Bronchial epithelial cell (primary cell): Measurements from ENCODE around the gene MROH2A. TPM values are rescaled to one million over a fixed set of nuclear protein-coding genes. Genes with fewer than 3 reads are reported as not detected.

ENCODE experiments used
- DNase-seq: peaks from one replicate; pipeline ENCODE4 v3.0.0-alpha.2; 2010; ENCODE audit warnings: low read depth
- FAIRE-seq: peaks from 2 replicates; lab custom pipeline; 2011; peaks lifted over from hg19 to GRCh38; lab: Jason Lieb, UNC
- H3K27me3 ChIP-seq: 2 replicates; pipeline ENCODE4 v1.5.1; 2011; ENCODE audit warnings: low read length; ENCODE audit not compliant: control insufficient read depth, insufficient read depth
- H3K36me3 ChIP-seq: 2 replicates; pipeline ENCODE4 v1.5.1; 2011; ENCODE audit warnings: low read length; ENCODE audit not compliant: control insufficient read depth, insufficient read depth
- H3K4me3 ChIP-seq: 2 replicates; pipeline ENCODE4 v1.5.1; 2011; ENCODE audit warnings: mild to moderate bottlenecking, low read depth, low read length, control low read depth
- CTCF ChIP-seq: IDR thresholded peaks from 2 replicates; pipeline ENCODE4 v1.5.1; 2011; ENCODE audit warnings: mild to moderate bottlenecking, moderate library complexity, low read length, control low read depth, inconsistent platforms; ENCODE audit not compliant: insufficient read depth, severe bottlenecking
- total RNA-seq: library from RNA; depleted of rRNA; stranded (reverse); fragments of >200 nt; gene quantifications from 2 replicates; pipeline ENCODE4 v1.2.1, GENCODE V29; 2014

The MROH2A gene
- total RNA-seq, 1 donor from 2014 or later, result not detected

- no peaks in the 10 kb centered on the region for H3K27me3 ChIP-seq
- peaks cover 4% of the 10 kb centered on the region for H3K36me3 ChIP-seq
- FAIRE-seq (peak; percentile 7), DNase-seq (peak; percentile 91)
- TF ChIP-seq CTCF, result no peak
- H3K4me3 ChIP-seq, result no peak overlapping the region
Measured at GRCh38 chr2:233761040-233761769, 16.9 kb upstream of the MROH2A start.

GRCh38 chr2:233764264-233764663, 13.9 kb upstream of the MROH2A start:
- DNase-seq (peak; percentile 68), FAIRE-seq (peak; percentile 76)
- TF ChIP-seq CTCF, result no peak
- peaks cover 4% of the 10 kb centered on the region for H3K36me3 ChIP-seq
- H3K27me3 ChIP-seq, result no peaks in the 10 kb centered on the region
- H3K4me3 ChIP-seq, result no peak overlapping the region

GRCh38 chr2:233764761-233765160, 13.4 kb upstream of the MROH2A start:
- Histone ChIP-seq H3K4me3 (no peak overlapping the region), H3K36me3 (peaks cover 6% of the 10 kb centered on the region), H3K27me3 (no peaks in the 10 kb centered on the region)
- TF ChIP-seq CTCF, result no peak
- DNase-seq (no peak), FAIRE-seq (peak; percentile 18)

- no peak overlapping the region for H3K4me3 ChIP-seq
- no peak for TF ChIP-seq CTCF
- DNase-seq, result no peak
- FAIRE-seq, result no peak
- H3K36me3 ChIP-seq, result peaks cover 7% of the 10 kb centered on the region
- no peaks in the 10 kb centered on the region for H3K27me3 ChIP-seq
Measured at GRCh38 chr2:233766416-233766815, 11.7 kb upstream of the MROH2A start.

- no peak for FAIRE-seq
- H3K36me3 ChIP-seq, result peaks cover 7% of the 10 kb centered on the region
- no peak overlapping the region for H3K4me3 ChIP-seq
- no peaks in the 10 kb centered on the region for H3K27me3 ChIP-seq
- no peak for DNase-seq
- TF ChIP-seq CTCF, result no peak
Measured at GRCh38 chr2:233768076-233768475, 10.1 kb upstream of the MROH2A start.

- FAIRE-seq, result peak; percentile 66
- H3K36me3 ChIP-seq, result peaks cover 7% of the 10 kb centered on the region
Measured at GRCh38 chr2:233769260-233769659, 8.9 kb upstream of the MROH2A start.

More at GRCh38 chr2:233769260-233769659, 8.9 kb upstream of the MROH2A start:
- TF ChIP-seq CTCF, result no peak
- DNase-seq, result no peak
- H3K27me3 ChIP-seq, result no peaks in the 10 kb centered on the region
- no peak overlapping the region for H3K4me3 ChIP-seq
